A549 treated with AZD9567 at 1 μM for 4 hours (cell line): Measurements from ENCODE around the gene CCL16. TPM values are rescaled to one million over a fixed set of nuclear protein-coding genes. Genes with fewer than 3 reads are reported as not detected.

Source experiments
- total RNA-seq: library from RNA; stranded (reverse); fragments of 200-300 nt; extraction: Qiagen RNA extraction; gene quantifications from 5 replicates; pipeline ENCODE4 v1.2.3, GENCODE V29; 2022; ENCODE audit not compliant: insufficient read depth

The CCL16 gene
- not detected in 5 replicates for total RNA-seq

DNA sequence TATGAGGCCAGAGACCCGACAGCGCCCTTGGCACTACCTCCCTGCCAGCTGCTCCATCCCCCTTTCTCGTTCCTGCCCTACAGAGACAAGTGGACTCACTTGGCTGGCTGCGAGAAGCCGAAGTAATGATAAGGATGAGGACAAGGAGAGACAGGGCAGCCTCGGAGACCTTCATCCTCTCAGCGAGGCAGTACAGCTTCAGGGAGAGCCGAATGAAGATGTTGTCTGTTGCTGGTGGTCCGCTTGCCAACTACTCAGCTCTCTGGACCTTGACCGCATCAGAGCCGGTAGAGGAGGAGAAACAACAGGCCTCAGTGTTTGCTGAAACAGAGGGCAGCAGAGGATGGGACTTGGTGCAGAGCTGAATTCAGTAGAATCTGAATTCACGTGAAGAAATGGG lies at the start of gene CCL16:
Gene CCL16 (minus strand): TSS at position 252 of the 400 bp plus-strand sequence. CDS start 77 bp downstream, at position 175.

DNA sequence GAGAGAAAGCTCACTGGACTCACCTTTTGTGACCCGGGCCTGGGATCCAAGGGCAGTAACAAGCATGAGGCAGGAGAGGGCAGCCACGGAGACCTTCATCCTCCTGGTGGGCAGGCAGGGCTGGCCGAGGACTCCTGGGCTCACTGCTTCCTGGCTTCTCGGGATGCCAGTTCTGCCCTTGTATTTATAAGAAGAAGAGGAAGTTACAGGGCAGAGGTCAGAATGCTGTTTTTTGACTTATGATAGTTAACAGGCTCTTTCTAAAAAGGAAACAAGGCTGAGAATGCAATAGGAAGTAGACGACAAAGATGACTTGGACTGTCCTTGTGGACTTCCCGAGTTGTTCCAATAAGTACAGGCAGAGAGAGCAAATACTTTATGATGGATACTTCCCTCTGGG lies 36.5 kb upstream of the CCL16 start, which contains the start of gene CCL23:
Gene CCL23 (minus strand): TSS at position 174 of the 400 bp plus-strand sequence. CDS start 75 bp downstream, at position 99.

GRCh38 chr17:36001110-36001771 lies 19.9 kb upstream of the CCL16 start, which contains the start of gene CCL15:
Gene CCL15 (minus strand): TSS chr17:36001553. CDS start chr17:36001492, 61 bp downstream.

DNA sequence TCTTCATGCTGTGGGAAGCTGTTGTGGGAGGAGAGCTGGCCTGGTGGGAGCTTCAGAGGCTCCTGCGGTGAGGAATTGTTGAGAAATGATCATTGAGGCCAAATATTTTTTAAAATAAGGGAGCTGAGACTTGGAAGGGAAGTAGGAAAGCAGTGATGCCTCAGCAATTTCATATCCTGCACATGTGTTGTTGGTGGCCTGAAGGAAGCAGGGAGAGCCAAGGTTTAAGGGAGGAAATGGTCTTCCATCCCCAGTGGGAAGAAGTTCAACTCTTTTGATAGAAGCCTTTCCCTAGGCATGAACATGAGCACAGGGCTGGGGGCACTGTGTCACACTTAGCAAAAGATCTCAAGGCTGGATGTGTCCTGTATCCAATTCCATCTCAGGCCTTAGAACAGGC lies 5.3 kb upstream of the CCL16 start, which contains the start of gene CCL14:
Gene CCL14 (minus strand): TSS at position 87 of the 400 bp plus-strand sequence. CDS start 80 bp downstream, at position 7.

DNA sequence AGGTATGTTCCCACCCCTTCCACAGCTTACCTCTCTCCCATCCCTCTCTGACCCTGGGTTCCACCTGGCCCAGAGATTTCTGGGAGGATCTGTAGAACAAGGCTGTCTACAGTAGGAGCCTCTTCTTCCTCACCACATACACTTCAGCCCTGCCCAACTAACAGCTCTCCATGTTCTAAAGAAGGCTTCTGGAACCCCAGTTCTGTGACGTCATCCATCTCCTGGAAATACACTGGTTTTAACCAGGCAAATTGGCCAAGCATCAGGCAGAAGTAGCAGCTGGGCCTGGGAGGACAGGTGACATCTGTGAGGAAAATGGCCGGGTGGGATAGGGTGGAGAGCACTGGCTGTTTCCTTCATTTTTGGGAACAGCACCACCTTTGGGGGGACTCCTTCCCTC lies 37.8 kb downstream of the CCL16 start, which contains the start of gene LYZL6:
Gene LYZL6 (minus strand): TSS at position 177 of the 400 bp plus-strand sequence. CDS start 4,357 bp downstream, outside the sequence.

DNA sequence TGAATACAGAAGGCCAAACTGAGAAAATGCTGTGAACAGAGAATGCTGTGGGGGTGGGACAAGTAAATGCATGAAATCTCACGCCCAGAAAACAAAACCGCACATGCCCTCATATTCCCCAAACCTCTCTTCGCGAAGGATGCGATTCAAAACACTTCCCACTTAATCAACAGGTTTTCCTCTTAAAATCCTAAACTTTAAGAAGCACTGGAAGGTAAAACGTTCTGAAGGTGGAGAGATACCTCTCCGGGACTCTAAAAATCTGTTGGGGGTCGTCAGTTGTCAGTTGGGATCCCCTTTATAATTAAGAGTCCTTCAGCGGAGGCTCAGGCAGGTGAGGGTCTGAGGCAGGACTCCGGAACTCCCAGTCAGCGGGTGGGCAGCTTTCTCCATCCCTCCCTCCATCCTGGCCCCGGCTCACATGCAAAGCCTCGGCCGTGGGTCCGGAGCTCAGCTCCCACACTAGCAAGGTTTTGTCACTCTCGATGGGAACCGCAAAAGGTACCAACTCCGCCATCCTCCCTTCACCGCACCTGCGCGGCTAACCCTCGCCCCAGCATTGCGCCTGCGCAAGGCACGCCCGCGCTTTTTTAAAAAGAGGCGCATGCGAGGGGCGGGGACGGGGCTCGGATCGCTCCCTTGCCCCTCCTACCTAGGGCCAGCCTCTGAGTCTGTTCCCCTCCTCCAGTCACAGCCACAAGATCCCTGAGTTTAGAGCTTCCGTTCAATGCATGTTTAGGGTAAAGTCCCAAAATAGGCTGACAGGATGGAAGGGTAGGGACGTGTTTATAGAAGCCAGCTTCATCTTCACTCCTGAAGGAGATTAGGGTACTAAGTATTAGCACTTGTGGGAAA lies 50.9 kb downstream of the CCL16 start, which contains the start of gene RDM1:
Gene RDM1 (minus strand): TSS at position 563 of the 855 bp plus-strand sequence. CDS start 46 bp downstream, at position 517.

Other genes starting within 250 kb of the CCL16 start
- 0.08 to 0.15 TPM (median 0.11 TPM) in 4 of 5 replicates, not detected in the other for gene RASL10B, start 249.9 kb downstream of the CCL16 start, total RNA-seq
- 0.05 to 0.07 TPM (median 0.06 TPM) in 4 of 5 replicates, not detected in the other for gene GAS2L2, start 228.3 kb downstream of the CCL16 start, total RNA-seq
- gene C17orf50, start 220.6 kb downstream of the CCL16 start, total RNA-seq = 0.28 to 0.37 TPM (median 0.32 TPM) in 4 of 5 replicates, not detected in the other
- 3.4 to 8.2 TPM (median 6.4 TPM) in 5 replicates for gene MMP28, start 185.9 kb downstream of the CCL16 start, total RNA-seq
- gene TAF15, start 172.0 kb downstream of the CCL16 start, total RNA-seq = 210 to 224 TPM (median 222 TPM) in 5 replicates
- gene HEATR9, start 112.6 kb downstream of the CCL16 start, total RNA-seq = not detected in 5 replicates
- gene CCL5, start 101.1 kb downstream of the CCL16 start, total RNA-seq = 0.88 to 5.0 TPM (median 1.3 TPM) in 5 replicates
- gene RDM1, start 50.7 kb downstream of the CCL16 start, total RNA-seq = 1.9 to 4.7 TPM (median 2.9 TPM) in 5 replicates
- gene LYZL6, start 37.8 kb downstream of the CCL16 start, total RNA-seq = not detected in 5 replicates
- gene CCL14, start 5.2 kb upstream of the CCL16 start, total RNA-seq = not detected in 5 replicates
- gene CCL15, start 20.1 kb upstream of the CCL16 start, total RNA-seq = 0.07 to 0.10 TPM in 2 of 5 replicates, not detected in the others
- gene CCL23, start 36.5 kb upstream of the CCL16 start, total RNA-seq = not detected in 5 replicates
- not detected in 5 replicates for gene CCL18, start 82.8 kb upstream of the CCL16 start, total RNA-seq
- gene CCL3, start 108.6 kb upstream of the CCL16 start, total RNA-seq = not detected in 5 replicates
- gene CCL4, start 122.3 kb upstream of the CCL16 start, total RNA-seq = not detected in 5 replicates
- gene TBC1D3B, start 195.1 kb upstream of the CCL16 start, total RNA-seq = 3.5 to 4.6 TPM (median 3.8 TPM) in 4 of 5 replicates, not detected in the other
- gene CCL3L1, start 215.3 kb upstream of the CCL16 start, total RNA-seq = not detected in 5 replicates
- gene CCL4L2, start 229.6 kb upstream of the CCL16 start, total RNA-seq = not detected in 5 replicates